GM12864 (cell line): ENCODE data around the gene WDR54.

ENCODE experiments used
- DNase-seq: peaks from one replicate; pipeline ENCODE4 v3.0.0-alpha.2; 2011; ENCODE audit warnings: low read depth
- H3K4me3 ChIP-seq: 2 replicates; pipeline ENCODE4 v1.5.1; 2011; ENCODE audit warnings: mild to moderate bottlenecking, low read depth, low read length, control low read depth
- CTCF ChIP-seq: IDR thresholded peaks from 2 replicates; pipeline ENCODE4 v1.5.1; 2011; ENCODE audit warnings: low read depth, mild to moderate bottlenecking, moderate library complexity, low read length, control low read depth, inconsistent platforms; ENCODE audit errors: missing control alignments

Gene WDR54

GRCh38 chr2:74426181-74426758 lies 4.7 kb downstream of the WDR54 start:
- DNase-seq, result no peak
- H3K4me3 ChIP-seq, result no peak overlapping the region
- TF ChIP-seq CTCF, result no peak

GRCh38 chr2:74427551-74427950 lies 6.0 kb downstream of the WDR54 start:
- no peak overlapping the region for H3K4me3 ChIP-seq
- DNase-seq, result no peak
- no peak for TF ChIP-seq CTCF

GRCh38 chr2:74428675-74429074 lies 7.1 kb downstream of the WDR54 start:
- DNase-seq, result no peak
- TF ChIP-seq CTCF, result no peak
- no peak overlapping the region for H3K4me3 ChIP-seq

- DNase-seq, result no peak
- TF ChIP-seq CTCF, result no peak
- no peak overlapping the region for H3K4me3 ChIP-seq
Measured at GRCh38 chr2:74429487-74430451, 8.2 kb downstream of the WDR54 start.

GRCh38 chr2:74430502-74430901 lies 9.0 kb downstream of the WDR54 start:
- no peak for TF ChIP-seq CTCF
- no peak overlapping the region for H3K4me3 ChIP-seq
- no peak for DNase-seq

GRCh38 chr2:74436111-74436805 lies 14.7 kb downstream of the WDR54 start:
- no peak for TF ChIP-seq CTCF
- no peak overlapping the region for H3K4me3 ChIP-seq
- DNase-seq, result no peak
